HG03457 (cell line): ENCODE data around the gene TIRAP.
"Not testable (repeated sequence)": the region's sequence is repeated elsewhere in the genome, so short reads cannot be mapped to it uniquely, and the experiment has no call there.

Source experiments
- ATAC-seq: cut with Tn5 transposase; IDR thresholded peaks from one replicate; pipeline ENCODE4 v1.9.1; 2021; ENCODE audit warnings: moderate number of reproducible peaks; ENCODE audit not compliant: unreplicated experiment

Gene TIRAP, protein sequence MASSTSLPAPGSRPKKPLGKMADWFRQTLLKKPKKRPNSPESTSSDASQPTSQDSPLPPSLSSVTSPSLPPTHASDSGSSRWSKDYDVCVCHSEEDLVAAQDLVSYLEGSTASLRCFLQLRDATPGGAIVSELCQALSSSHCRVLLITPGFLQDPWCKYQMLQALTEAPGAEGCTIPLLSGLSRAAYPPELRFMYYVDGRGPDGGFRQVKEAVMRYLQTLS

DNA sequence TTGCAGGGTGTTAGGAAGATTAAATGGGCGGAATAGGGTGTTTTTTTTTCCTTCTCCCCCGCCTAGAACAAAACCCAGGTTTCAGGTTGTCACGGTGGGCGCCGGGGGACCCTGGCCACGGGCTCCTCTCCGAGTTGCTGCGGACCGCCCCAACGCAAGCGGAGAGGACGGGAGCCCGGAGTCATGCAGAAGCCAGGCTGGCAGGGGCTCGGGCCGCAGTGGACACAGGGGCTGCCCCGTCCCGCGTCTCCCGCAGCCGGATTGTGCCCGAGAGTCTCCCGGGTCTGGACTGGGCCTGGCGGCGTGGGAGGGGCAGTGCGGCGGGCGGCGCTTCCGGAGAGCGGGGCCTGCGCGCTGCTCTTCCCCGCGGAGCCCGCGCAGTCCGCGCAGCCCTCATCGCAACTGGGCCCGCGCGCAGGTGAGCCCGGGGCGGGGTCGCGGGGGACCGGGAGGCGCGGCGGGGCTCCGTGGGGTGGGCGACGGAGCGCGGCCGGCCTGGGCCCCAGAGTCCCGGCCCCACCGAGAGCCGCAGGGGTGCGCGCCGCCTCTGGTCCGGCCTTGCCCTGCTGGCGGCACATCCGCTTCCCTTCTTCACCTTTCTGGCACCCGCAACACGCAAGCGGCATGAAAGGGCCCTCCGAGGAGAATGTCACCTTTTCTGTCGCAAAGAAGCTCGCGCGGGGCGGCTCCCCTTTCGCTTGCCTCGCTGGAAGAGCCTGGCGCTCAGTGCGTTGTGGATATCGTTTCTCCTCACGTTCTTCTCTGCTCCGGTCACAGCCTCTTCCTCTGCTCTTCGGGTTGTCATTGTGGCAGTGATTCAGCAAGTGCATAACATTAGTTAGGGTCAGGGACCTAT is at the start of gene TIRAP:
TSS of gene TIRAP (plus strand) at position 358 of the 856 bp plus-strand sequence. CDS start 7,802 bp downstream, outside the sequence.
- no peak for ATAC-seq

DNA sequence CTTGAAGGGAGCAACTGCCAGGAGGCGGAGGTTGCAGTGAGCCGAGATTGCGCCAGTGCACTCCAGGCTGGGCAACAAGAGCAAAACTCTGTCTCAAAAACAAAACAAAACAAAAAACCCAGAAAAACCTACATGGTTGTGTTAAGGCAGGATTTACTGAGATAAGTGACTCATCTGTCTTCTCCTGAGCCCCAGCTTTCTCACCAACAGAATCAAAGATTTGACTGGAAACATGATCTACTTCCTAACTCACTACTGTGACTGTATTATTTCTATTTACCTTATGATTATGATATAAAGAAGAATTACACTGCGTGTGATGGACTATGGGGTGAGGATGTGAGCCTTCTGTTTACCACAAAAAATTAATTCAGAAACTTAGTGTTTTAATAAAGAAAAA is 49.5 kb upstream of the TIRAP start:
- no peak for ATAC-seq

GRCh38 chr11:126246636-126247035 is 36.3 kb upstream of the TIRAP start:
- no peak for ATAC-seq

GRCh38 chr11:126253265-126253664 is 29.6 kb upstream of the TIRAP start:
- ATAC-seq = no peak

DNA sequence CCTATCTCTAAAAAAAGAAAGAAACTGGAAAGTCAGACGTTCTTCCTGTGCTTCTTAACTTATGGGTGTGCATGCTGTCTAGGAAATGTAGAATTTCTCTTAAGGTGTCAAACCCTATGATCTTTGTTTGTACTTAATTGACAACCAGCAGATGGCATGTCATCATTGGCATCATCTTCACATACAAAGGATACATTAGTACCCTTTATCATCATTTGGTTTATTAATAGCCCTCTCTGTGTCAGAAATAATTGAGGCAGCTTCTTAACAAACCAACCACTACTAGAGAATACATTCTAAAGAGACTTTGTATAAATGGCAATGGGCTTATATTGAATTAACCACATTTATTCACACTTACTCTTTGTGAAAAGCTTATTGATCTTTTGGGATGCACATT is 28.1 kb upstream of the TIRAP start:
- no peak for ATAC-seq

DNA sequence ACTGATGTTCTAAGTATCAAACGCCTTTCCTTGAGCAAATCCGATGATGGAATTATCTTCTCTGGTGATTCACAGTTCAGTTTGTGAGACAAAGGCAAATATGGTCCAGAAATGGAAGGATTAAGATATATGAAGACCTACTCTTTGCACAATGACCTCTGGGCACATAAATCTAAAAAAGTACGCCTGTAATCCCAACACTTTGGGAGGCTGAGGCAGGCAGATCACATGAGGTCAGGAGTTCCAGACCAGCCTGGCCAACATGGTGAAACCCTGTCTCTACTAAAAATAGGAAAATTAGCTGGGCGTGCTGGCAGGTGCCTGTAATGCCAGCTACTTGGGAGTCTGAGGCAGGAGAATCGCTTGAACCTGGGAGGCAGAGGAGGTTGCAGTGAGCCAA is 27.4 kb upstream of the TIRAP start:
- ATAC-seq = not testable (repeated sequence)

DNA sequence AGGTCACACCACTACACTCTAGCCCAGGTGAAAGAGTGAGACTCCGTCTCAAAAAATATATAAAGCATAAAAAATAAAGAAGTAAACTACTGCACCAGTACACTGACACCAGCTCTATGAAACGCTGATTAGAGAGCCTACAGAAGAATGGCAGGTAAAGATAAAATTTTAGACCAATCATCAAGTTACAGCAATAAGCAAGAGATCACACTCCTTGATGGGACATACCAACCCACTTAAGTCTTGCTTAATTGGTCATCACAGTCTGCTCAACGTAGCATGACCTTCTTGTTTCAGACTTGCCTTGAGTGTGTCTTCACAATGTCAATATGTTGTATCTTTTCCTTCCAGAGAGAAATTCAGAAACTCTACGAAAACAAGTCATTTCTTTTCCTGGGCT is 26.7 kb upstream of the TIRAP start:
- ATAC-seq = no peak

- no peak for ATAC-seq
These were observed 25.7 kb upstream of the TIRAP start for GRCh38 chr11:126257144-126257543.

DNA sequence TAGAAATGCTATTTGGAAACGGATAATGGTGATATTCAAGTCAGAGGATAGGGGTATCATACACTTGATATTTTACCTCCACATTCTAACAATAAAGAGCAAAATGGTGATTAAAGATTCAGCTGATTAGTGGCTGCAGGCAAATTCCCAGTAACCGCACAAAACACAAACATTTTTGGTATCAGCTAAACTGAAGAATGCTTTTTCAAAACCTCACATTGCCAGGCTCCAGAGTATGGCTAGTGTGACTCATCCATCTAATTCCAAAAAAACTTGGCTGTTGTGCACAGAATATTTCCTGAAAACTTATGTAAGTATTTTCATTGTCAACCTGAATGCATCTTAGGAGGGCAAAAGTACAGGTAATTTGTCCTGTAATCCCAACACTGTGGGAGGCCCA is 25.1 kb upstream of the TIRAP start:
- ATAC-seq = no peak

GRCh38 chr11:126262216-126262615 is 20.7 kb upstream of the TIRAP start:
- no peak for ATAC-seq

DNA sequence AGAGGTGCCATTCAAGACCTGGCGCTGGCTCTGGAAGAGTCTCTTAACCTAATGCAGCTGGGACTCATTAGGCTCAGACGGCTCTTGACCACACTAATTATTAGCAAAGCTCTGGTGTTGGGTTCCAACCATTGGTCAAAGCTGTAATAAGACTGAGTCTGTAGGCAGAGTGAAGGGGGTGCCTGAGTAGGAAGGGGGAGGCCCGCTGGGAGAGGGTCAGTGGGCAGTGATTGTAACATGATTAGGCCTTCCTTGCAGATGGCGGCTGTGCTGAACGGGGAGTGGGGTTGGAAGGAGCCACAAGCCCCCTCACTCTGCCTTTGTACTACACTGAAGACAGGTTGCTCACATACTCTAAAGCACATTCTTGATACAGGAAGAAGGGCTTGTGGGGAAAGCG is 19.4 kb upstream of the TIRAP start:
- no peak for ATAC-seq

GRCh38 chr11:126265811-126266210 is 17.1 kb upstream of the TIRAP start:
- ATAC-seq = no peak

DNA sequence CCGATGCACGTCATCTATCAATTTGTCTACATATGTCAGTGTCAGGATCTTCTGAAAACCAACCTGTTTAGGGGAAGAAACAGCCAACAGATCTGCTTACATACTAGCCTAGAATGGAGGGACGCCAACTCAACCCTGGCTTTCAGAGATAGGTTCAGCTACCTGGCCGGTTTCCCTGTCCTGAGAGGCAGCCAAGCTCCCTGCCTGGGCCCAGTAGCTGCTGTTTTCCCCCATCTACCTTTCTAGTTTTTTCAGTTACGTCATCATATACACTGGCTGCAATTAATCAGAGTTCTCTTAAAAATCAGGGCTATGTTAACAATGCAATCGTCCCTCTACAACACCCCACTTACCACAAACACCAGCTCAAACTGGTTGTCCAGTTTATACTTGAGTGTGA is 15.2 kb upstream of the TIRAP start:
- no peak for ATAC-seq

DNA sequence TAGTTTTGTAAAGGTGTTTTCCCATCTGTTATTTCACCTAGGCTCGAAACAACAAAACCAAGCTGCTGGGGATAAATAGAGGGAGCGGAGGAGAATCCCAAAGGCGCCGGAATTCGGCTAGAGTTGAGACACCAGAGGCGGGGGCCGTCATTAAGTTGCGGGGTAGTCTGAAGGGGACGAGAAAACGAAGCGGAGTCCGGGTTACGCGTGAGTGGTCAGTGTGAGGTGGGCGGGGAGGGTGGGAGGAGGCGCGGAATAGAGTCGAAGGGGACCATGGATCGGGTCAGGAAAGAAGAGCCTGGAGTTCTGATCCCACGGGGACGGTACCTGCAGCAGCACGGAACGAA is 14.6 kb upstream of the TIRAP start:
- ATAC-seq = no peak

GRCh38 chr11:126268708-126269579 is 13.9 kb upstream of the TIRAP start, which contains the start of the genes FOXRED1 and SRPRA:
FOXRED1 (plus strand) TSS chr11:126269154; CDS start chr11:126269207, 53 bp downstream.
SRPRA (minus strand) TSS chr11:126268895; CDS start chr11:126268804, 91 bp downstream.
- ATAC-seq = peak; percentile 97

DNA sequence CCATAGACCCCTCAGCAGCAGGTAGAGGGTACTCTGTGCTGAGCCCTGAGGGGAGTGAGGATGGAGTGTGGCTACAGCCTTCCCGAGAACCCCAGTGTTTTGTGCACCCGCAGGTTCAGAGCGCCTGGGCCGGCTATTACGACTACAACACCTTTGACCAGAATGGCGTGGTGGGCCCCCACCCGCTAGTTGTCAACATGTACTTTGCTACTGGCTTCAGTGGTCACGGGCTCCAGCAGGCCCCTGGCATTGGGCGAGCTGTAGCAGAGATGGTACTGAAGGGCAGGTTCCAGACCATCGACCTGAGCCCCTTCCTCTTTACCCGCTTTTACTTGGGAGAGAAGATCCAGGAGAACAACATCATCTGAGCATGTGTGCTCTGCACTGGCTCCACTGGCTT is 5.6 kb upstream of the TIRAP start:
- no peak for ATAC-seq

- no peak for ATAC-seq
These were observed 5.1 kb upstream of the TIRAP start for GRCh38 chr11:126277780-126278179.

DNA sequence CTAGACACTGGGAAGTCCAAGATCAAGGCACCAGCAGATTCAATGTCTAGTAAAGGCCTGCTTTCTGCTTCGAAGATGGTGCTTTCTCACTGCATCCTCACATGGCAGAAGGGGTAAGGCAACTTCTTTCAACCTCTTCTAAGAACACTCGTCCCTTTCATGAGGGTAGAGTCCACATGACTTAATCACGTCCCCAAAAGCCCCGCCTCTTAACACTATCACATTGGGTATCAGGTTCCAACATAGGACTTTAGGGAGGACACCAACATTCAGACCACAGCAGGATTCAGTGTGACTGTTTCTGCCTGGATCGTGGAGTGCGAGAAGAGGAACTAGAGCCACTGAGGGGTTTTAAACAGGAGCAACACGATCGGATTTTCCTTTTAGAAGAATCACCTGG is 3.7 kb upstream of the TIRAP start:
- no peak for ATAC-seq

DNA sequence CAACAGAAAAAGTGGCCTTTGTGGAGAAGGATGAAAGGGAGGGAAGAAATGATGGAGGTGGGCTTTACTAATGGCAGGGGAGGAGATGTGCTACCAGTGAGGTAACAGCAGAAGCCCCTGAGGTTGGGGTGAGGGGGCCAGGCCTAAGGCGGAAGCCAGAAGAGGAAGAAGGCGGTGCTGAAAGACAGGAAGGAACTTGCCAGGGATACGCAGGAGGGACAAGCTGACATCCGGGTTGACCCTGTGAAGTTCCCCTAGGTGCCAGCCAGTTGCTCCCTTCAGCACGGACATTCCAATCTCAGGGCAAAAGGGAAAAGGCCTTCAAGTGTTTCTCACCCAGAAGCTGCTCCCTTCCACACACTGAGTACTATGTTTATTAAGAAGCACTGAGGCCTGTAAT is 2.3 kb upstream of the TIRAP start:
- no peak for ATAC-seq

GRCh38 chr11:126281245-126281644 is 1.6 kb upstream of the TIRAP start:
- ATAC-seq = no peak

DNA sequence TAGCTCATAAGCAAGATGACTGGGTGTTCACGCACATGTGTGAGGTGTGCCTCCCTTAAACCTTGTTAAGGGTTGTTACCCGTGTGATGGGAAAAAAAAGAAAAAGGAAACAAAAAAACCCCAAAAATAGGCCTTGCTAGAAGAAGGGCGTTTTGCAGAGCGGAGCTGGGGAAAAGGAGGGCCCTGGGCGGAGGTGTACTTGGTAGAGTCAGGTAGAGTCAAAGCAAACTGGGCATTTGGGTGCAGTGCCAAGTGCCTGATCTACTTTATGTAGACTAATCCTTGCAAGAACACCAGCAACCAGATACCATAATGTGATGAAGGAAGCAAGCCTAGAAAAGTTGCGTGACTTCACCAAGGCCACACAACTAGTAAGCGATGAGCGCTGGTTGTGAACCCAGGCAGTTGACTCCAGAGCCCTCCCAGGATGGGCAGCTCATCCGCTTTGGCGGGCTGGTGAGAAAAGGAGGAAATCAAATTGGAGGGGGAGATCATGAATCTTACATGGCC is 1.2 kb upstream of the TIRAP start:
- ATAC-seq = no peak
